HPDE6-E6E7 (cell line): ENCODE measurements around the gene KCND2.
"Not testable (repeated sequence)": the region's sequence is repeated elsewhere in the genome, so short reads cannot be mapped to it uniquely, and the experiment has no call there.

ENCODE experiments used
- DNase-seq: peaks from one replicate; pipeline ENCODE4 v3.0.0; 2011; ENCODE audit warnings: missing footprints; ENCODE audit errors: extremely low spot score

The KCND2 gene

DNA sequence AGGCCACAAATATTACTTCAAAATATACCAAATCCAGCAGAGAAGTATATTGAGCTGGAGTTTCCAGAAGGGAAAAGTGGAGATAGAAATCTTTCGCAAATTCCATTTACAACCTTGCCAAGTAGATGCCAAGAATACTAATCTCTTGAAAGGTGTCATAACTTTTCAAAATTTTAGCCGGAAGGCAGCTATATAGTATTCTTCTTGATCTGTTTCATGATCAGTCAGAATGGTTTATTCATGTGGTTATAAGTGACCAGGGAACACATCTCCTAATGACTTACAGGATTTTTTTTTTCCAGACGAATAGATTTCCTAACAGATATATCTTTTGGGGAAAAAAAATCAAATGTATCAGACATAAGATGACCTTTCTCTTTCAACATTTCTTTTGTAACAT is 314.3 kb downstream of the KCND2 start:
- no peak for DNase-seq

DNA sequence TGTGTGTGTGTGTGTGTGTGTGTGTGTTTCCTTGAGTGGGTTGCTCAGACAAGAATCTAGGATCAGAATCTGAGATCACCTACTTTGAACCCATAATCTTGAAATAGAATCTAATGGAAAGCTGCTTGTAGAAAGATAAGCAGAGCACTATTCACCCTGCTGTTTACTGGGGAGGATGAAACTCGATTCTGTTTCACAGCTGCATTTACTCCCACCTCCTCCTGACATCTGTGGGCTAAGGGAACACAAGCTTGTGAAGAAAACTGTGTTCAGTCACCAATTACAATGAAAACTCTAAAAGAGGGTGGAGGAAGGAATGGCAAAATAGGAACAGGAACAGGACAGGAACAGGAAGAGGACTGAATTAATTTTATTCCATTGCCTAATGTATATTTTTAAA is 315.4 kb downstream of the KCND2 start:
- DNase-seq, result no peak

DNA sequence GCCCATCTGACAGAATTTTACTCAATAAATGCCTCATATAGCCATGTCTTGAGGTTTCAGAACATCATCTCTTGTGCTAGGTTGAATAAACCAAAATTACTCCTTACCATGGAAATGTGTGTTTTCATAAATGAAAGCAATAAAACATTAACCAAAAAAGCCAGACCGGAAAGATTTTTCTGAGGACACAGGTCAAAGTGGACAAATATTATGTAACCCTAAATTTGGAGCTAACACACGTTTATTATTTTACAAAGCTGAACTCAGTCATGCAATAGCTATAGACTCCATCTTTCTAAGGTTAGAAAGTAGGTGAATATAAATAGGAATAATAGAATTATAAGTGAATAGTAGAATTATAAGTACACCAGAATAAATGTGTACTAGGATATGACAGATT is 315.9 kb downstream of the KCND2 start:
- DNase-seq, result no peak

DNA sequence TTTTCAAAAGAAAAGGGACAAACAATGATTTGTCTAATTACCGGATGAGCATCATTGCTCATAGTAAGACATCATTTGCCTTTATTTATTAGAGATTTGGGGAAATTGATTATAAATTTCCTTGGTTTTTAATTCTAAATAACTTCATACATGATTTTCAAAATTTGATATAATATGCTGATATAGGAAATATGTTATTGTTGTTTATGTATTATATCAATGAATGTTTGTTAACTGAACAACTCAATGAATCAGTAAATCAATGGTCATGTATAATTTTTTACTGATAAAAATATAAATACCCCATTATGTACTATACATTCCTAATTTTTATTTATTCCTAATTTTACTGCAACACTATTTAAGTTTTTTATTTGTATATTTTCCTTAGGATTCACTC is 327.6 kb downstream of the KCND2 start:
- DNase-seq, result no peak

DNA sequence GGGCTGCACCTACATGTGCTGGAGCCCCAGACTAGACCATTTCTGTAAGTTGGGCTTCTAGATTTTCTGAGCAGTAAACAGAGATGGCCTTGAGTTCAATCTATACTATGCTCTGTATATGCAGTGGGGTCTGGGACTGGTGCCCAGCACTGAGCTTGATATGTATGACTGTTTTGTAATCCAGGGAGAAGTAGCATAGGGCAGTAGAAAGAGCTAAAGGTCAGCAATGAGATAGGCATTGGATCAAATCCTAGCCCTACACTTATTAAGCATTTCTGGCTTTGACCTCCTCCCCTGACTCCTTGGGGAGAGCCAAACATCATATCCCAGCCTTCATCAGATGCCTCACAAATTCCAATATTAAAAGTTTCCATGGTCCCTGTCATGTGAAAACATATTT is 330.4 kb downstream of the KCND2 start:
- DNase-seq, result no peak

DNA sequence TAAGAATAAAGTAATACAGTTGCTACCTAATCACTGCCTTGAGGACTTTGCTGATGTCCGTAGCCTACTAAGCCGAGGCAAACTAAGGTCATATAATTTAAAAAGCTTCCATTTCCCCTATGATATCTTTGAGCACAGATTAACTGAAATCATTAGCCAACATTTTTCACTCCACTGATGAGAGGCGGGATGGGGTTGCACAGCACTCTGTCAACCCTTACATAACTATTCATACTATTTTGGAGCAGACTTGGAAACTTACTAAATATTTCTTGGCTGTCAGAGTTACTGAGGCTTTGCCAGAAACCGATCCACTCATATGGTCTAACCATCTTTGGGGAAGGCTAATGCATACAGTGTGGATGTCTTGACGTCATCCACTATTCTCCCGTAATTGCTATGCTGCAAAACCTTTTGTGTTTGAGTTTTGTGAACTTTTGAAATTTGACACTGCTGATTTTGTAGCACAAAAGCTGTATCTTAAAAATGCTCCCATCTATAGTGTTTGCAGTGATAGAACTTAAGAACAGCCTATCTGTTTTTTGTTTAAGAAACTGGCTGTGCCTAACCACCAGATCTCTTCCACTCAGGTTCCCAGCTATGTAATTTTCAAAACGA is 336.3 kb downstream of the KCND2 start:
- DNase-seq, result no peak

DNA sequence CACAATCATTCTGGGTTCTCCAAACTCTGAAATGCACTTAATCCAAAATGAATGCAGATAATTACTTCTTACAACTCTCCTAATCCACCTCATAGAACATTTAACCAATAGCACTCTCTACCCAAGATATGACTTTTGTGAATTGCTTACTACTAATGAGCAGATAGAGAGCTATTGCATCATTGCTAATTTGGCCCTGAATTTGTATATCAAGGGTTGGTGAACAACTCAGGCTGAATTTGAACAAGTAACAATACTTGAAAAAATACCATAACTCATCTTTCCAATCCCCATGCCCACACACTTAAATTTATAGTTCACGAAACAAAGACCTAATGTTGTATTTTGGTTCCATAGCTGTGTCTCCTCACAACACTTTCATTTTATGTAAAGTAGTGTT is 339.0 kb downstream of the KCND2 start:
- DNase-seq, result no peak

DNA sequence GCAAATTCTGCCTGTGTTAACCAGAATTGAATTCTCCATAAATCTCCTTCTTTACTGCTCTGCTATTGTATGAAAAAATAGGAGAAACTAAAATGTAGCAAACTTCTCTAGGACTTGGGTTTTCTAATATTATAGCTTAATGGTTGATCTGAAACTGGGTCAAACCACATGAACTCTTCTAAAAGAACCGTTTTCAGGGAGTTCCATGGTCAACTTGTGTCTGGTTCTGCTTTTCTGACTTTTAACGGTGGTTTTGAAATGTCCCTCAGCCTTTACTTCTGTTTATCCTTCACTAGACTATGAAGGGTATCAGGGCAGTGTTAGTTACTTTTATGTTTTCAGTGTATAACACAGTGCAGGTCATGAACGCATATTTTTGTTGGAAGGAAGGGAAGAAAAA is 342.7 kb downstream of the KCND2 start:
- no peak for DNase-seq

DNA sequence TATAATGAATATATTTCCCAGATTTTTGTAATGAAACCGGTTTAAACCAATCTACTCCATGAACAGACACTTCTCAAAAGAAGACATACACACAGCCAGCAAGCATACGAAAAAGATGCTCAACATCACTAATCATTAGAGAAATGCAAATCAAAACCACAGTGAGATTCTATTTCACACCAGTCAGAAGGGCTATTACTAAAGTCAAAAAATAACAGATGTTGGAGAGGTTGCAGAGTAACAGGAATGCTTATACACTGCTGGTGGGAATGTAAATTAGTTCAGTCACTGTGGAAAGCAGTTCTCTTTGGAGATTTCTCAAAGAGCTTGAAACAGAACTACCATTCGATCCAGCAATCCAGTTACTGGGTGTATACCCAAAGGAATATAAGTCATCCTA is 344.3 kb downstream of the KCND2 start:
- no peak for DNase-seq

DNA sequence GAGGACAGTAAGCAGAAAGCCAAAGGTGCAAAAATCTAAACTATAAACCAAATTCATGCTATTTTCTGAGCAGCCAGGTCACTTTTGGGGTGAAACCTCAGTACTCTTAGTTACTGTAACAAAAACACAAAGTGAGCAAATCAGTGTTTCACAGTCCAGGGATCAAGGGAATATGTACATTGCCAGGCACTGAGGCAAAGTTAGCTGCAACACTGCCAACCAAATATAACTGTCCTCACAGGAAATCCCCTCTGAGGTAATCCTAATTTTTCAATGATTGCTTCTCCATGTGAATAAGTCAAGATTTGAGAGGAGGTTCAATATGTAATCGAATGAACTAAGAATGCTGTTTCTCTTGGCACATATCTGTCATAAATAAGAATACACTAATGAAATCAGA is 355.3 kb downstream of the KCND2 start:
- DNase-seq, result no peak

DNA sequence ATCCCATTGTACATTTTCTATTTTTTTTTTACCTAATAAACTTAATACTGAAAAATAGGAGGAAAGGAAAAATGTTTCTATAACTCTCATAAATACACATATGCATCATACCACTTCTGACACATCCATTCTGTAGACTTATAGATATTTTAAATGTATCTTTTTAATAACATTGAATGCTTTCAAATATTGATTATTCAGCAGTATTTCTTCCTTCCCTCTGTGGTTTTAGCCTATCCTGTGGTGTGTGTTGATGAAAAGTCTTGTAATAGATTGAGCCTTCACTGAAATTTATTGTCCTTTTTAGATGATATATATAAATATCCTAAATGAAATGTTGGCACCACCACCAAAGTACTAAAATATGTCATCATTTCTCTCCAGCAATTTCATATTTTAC is 366.9 kb downstream of the KCND2 start:
- no peak for DNase-seq

DNA sequence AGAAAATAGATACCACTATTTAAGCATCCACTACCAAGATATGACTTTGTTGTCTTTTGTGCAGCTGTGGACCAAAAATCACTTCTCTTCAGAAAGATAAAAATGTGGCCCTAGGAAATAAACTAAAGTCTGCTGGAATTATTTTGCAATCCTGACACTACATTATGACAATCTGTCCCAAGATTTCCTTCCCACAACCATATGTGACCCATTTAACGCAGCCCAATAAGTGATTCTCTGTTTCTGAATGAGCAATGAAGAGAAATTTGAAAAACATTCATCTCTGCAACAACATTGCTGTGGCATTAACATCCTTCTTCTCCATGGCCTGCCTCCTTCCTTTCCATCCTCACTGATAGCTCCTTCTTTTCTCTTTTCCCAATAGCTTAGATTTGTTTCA is 373.0 kb downstream of the KCND2 start:
- no peak for DNase-seq

DNA sequence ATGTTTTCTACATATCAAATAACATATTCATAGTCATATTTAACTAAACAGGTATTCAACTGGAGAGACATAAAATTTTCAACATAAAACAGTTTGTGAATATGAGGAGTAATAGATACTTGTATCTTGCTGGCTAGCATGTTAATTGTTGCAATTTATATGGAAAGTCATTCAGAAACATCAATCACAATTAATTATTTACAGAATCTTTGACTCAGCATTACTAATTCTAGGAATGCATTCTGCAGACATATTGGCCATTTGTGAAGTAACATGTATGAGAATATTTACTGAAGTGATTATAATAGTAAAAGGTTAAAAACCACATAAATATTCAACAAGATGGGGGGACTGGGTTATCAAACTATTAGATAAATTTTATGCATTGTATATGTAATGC is 381.3 kb downstream of the KCND2 start:
- DNase-seq, result no peak

DNA sequence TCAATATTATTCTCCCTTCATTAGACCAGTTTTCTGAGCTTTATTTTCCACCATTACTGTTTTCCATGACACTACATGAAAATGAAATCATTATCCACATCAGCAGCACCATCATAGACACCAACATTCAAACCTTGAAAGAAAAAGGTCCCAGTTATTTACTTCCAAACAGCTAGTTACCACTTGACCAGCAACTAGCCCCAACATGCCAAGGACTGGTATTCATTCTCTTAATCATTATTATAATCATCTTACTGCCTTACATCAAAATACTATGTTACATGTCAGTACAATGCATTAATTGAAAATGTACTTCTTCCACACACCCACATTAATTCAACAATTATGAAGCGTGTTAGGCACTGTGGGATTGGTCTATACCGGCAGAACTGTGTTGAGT is 385.5 kb downstream of the KCND2 start:
- peak; percentile 4 for DNase-seq

DNA sequence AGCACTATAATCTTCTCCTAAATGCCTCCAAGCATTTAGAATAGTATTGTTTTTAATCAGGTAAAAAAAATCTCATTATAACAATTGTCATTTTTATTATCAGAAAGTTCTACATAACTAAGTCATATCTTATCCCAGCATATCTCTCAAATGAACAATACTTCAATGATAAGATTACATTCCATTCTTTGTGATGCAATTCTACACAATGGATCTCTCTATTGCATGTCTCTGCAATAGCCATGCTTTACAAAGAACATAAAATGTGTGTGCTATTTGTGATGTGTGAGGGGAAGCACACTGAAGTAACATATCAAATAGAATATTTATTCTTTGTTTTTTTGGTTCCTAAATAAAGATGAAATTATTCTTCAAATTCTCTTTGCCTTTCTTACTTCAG is 389.3 kb downstream of the KCND2 start:
- DNase-seq, result no peak

DNA sequence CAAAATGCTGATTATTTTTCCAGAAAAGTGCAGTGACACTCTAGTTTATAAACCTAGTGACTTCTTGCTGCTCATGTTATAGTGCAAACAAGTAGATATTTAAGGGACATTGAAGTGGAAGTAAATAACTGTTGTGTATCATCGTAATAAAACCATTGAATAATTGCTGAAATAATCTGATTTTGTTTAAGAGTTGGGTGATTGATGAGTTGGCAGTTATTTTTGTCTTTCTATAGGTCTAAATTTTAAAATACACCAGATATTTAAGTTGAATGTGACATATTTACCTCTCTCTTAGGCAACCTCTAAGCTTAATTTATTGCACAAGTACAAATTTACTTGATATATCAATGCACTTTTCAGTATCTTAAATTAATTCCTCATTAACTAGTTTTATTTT is 392.1 kb downstream of the KCND2 start:
- no peak for DNase-seq

DNA sequence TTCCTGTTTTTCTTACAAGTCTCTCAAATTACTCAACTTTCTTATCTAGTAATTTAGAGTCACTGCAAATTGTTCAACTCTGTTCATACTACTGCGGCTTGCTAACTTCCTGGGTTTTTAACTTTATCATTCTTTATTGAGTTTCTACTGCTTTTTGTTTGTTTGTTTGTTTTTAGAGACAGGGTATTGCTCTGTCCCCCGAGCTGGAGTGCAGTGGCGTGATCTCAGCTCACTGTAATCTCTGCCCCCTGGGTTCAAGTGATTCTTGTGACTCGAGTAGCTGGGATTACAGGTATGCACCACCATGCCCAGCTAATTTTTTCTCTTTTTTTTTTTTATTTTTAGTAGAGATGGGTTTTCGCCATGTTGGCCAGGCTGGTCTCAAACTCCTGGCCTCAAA is 402.1 kb downstream of the KCND2 start:
- DNase-seq, result no peak

DNA sequence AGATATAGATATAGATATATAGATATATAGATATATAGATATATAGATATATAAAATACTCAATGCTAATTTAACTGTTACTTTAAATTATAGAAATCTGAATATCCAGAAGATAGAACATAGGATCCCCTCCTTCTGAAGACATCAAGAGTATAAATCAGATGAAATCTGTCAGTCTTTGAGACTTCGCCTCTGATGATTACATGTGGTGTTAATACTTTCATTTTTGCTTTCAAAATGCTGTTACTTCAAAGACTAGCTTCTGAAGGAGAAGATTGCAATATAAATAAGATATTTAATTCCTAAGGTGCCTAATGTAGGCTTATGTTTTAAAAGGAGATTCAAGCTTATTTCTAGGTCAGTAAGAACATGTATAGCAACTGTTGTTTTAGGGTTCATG is 404.6 kb downstream of the KCND2 start:
- DNase-seq, result no peak

DNA sequence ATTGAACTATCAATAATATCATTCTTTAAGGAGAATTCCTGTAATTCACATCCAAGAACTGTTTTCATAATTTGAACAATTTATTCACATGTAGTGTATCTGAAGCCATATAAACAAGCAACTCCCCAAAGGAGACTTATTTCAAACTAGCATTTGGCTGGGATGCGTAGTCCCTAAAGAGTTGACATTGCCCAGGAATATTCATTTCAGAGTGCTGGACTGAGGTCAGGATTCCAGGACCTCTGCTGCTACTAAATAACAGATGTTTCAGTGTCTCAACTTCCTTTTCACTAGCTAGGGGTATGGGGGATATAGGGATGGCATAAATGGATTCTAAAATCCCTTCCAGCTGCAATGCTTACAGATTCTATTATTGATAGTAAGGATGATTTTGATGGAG is 408.0 kb downstream of the KCND2 start:
- DNase-seq, result no peak

DNA sequence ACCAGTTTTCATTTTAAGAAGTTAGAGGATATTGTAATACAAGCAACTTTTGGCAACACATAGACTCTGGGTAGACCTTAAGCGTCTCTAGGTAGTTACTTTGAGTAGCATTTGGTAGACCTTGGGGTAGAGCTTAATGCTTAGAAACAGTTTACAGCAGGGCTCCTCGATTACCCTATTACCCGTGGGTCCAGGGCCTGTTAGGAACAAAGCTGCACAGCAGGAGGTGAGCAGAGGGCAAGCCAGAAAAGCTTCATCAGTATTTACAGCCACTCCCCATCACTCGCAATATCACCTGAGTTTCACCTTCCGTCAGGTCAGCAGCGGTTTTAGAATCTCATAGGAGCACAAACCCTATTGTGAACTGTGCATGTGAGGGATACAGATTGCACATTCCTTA is 411.5 kb downstream of the KCND2 start:
- no peak for DNase-seq

DNA sequence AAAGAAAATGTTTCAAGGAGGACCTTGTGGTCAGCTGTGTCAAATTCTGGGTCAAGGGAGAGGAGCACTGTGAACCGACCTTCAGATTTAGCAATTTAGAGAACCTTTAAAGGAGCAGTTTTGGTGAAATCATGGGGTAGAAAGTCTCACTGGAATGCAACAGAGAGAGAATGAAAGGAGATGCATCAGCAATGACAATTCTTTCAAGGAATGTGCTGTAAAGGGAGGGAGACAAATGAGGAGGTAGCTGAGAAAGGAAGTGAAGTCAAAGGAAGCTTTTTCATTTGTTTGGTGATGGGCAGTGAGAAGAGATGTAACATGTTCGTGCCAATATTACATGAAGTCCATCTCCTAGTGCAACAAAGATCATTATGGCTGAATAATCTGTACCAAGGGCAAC is 418.9 kb downstream of the KCND2 start:
- DNase-seq, result no peak

DNA sequence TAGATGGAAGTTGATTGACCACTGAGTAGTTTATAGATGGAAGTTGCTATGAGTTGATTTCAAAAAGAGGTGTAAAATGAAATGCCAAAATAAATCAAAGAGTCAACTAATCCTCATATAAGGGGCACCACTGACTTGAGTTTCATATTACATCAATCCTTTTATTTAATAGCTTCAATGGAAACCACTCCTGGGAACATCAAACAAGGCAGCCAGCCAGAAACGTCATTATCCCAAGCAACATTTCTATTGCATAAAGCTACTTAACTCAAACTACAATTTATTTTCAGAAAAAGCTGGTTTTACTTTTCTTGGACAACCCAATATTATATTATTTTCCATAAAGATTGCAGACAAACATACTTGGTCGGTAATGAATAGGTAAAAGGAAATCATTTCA is 422.9 kb downstream of the KCND2 start:
- DNase-seq, result no peak

DNA sequence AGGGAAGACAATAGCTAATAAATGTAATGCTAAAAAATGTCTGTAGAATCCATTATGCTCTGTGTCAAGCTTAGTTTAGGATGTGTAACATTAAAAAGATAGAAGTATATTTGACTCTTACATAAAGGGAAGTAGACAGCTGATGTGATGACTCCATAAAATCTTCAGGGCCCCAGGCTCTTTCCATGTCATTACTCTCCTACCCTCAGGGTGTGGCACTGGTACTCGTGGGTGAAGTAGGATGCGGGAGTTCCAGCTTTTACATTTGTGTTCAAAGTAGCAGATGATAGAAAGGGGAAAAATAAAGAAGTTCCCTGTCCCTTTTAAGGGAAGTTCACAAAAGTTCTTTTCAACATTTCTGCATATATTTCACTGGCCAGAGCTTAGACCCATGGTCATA is 427.8 kb downstream of the KCND2 start:
- DNase-seq, result no peak

DNA sequence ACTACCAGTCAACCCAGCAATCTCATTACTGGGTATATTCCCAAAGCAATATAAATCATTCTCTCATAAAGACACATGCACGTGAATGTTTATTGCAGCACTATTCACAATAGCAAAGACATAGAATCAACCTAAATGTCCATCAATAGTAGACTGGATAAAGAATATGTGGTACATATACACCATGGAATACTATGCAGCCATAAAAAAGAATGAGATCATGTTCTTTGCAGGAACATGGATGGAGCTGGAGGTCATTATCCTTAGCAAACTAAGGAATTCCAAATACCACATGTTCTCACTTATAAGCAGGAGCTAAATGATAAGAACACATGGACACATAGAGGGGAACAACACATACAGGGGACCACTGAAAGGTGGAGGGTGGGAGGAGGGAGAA is 429.4 kb downstream of the KCND2 start:
- not testable (repeated sequence) for DNase-seq
